Esophagus muscularis mucosa (tissue), 4 donors: ENCODE results near the gene ZNF184. TPM values are rescaled to one million over a fixed set of nuclear protein-coding genes. Genes with fewer than 3 reads are reported as not detected.
A peak's percentile ranks its signal among the peaks of the same experiment; 100 is the strongest.

ENCODE experiments used
- DNase-seq: peaks from one replicate; pipeline ENCODE4 v3.0.0-alpha.2; 2017; ENCODE audit errors: extremely low spot score
- H3K27ac ChIP-seq, 4 donors: fragments of 200-600 bp; sonication (generic); replicated peaks in 1 of 4; 1 replicate in 3 of 4; 2 replicates in 1 of 4; pipeline ENCODE4 v1.5.1; 2016 to 2019; ENCODE audit warnings: mild to moderate bottlenecking in 1 of 4
- H3K27me3 ChIP-seq, 4 donors: fragments of 200-600 bp; sonication (generic); one replicate each; pipeline versions ENCODE4 v1.5.1 to v1.6.0; 2016 to 2019
- H3K36me3 ChIP-seq, 4 donors: fragments of 200-600 bp; sonication (generic); one replicate each; pipeline ENCODE4 v1.5.1; 2016 to 2019
- H3K4me1 ChIP-seq, 4 donors: fragments of 200-600 bp; sonication (generic); one replicate each; pipeline ENCODE4 v1.5.1; 2016 to 2019
- H3K4me3 ChIP-seq, 4 donors: fragments of 200-600 bp; sonication (generic); 1 replicate in 2 of 4; 2 replicates in 2 of 4; pipeline ENCODE4 v1.5.1; 2016 to 2019; ENCODE audit warnings: mild to moderate bottlenecking in 4 of 4, moderate library complexity in 1 of 4
- H3K9me3 ChIP-seq, 4 donors: fragments of 200-600 bp; sonication (generic); 1 replicate in 3 of 4; 2 replicates in 1 of 4; pipeline ENCODE4 v1.5.1; 2016 to 2019
- CTCF ChIP-seq, 3 experiments: fragments of 200-600 bp in 2 of 3; fragments of 450-650 bp in 1 of 3; sonication (generic) in 2 of 3; IDR thresholded peaks; one replicate each; pipeline ENCODE4 v1.5.1; 2017 to 2019; ENCODE audit warnings: antibody characterized with exemption in 3 of 3, mild to moderate bottlenecking in 2 of 3, moderate library complexity in 1 of 3
- EP300 ChIP-seq: sonication (generic); formaldehyde crosslinking; IDR thresholded peaks from one replicate; pipeline ENCODE4 v1.6.1; 2017; ENCODE audit warnings: antibody characterized with exemption
- POLR2A ChIP-seq: fragments of 450-650 bp; IDR thresholded peaks from one replicate; pipeline ENCODE4 v1.6.1; 2017; ENCODE audit warnings: antibody characterized with exemption, moderate library complexity, mild to moderate bottlenecking, low read depth
- POLR2AphosphoS5 ChIP-seq, 2 donors: sonication (generic); formaldehyde crosslinking; IDR thresholded peaks; one replicate each; pipeline ENCODE4 v1.6.1; 2017; ENCODE audit warnings: antibody characterized with exemption in 2 of 2
- WGBS: methylation state at CpG from one replicate; pipeline ENCODE4 v1.1.5; 2018; 5-methylcytosine and 5-hydroxymethylcytosine counted together
- intact Hi-C: fragments of 100-400 bp; cut with DNase I; formaldehyde crosslinking; loops from one replicate; pipeline ENCODE4 v1.15.1; 2023
- total RNA-seq, 4 donors: library from RNA; depleted of rRNA; stranded (reverse); fragments of >200 nt; gene quantifications; one replicate each; pipeline versions ENCODE4 v1.1.0 to v1.2.1, GENCODE V29; 2016

Gene ZNF184
- total RNA-seq, 4 donors from 2014 or later: 3.0 to 6.7 (median 5.9) TPM

GRCh38 chr6:27422651-27423332, 50.1 kb downstream of the ZNF184 start:
- Histone ChIP-seq H3K4me1 (no peaks in the 10 kb centered on the region), H3K27ac (no peak overlapping the region), H3K27me3 (no peaks in the 10 kb centered on the region), H3K4me3 (peak overlapping the region in 1 of 4 donors; percentile 27), H3K9me3 (peaks cover 0 to 9% (median 0%) of the 10 kb centered on the region in 4 donors), H3K36me3 (no peaks in the 10 kb centered on the region)
- intact Hi-C loops: no loop called here
- 59% methylated on average over 32 of the region's 32 CpGs for WGBS
- DNase-seq: no peak
- no peak for TF ChIP-seq POLR2AphosphoS5 (IDR thresholded peaks at IDR 0.05)
- no peak for TF ChIP-seq CTCF (IDR thresholded peaks at IDR 0.05)
- no peak for TF ChIP-seq EP300
- no peak for TF ChIP-seq POLR2A

GRCh38 chr6:27419363-27419762, 53.5 kb downstream of the ZNF184 start:
- no peak for DNase-seq
- Histone ChIP-seq H3K9me3 (peaks cover 0 to 9% (median 0%) of the 10 kb centered on the region in 4 donors), H3K36me3 (no peaks in the 10 kb centered on the region), H3K4me1 (no peaks in the 10 kb centered on the region), H3K4me3 (no peak overlapping the region), H3K27me3 (no peaks in the 10 kb centered on the region), H3K27ac (no peak overlapping the region)
- TF ChIP-seq CTCF (IDR thresholded peaks at IDR 0.05): no peak
- no peak for TF ChIP-seq POLR2A
- no peak for TF ChIP-seq EP300
- no peak for TF ChIP-seq POLR2AphosphoS5 (IDR thresholded peaks at IDR 0.05)
- intact Hi-C loops: no loop called here

GRCh38 chr6:27415898-27416297, 57.0 kb downstream of the ZNF184 start:
- WGBS: 74% methylated on average over 2 of the region's 2 CpGs
- no peak for DNase-seq
- Histone ChIP-seq H3K27ac (no peak overlapping the region), H3K4me1 (no peaks in the 10 kb centered on the region), H3K27me3 (no peaks in the 10 kb centered on the region), H3K9me3 (no peaks in the 10 kb centered on the region), H3K4me3 (no peak overlapping the region), H3K36me3 (no peaks in the 10 kb centered on the region)
- no peak for TF ChIP-seq CTCF (IDR thresholded peaks at IDR 0.05)
- intact Hi-C loops: no loop called here

- Histone ChIP-seq H3K4me3 (no peak overlapping the region), H3K27me3 (no peaks in the 10 kb centered on the region), H3K27ac (no peak overlapping the region), H3K9me3 (no peaks in the 10 kb centered on the region), H3K36me3 (no peaks in the 10 kb centered on the region), H3K4me1 (no peaks in the 10 kb centered on the region)
- intact Hi-C loops: no loop called here
- TF ChIP-seq EP300 (no peak), CTCF (IDR thresholded peaks at IDR 0.05) (no peak), POLR2A (no peak), POLR2AphosphoS5 (IDR thresholded peaks at IDR 0.05) (no peak)
- no peak for DNase-seq
- WGBS: 96% methylated on average over 1 of the region's 1 CpG
These were observed 57.9 kb downstream of the ZNF184 start for GRCh38 chr6:27414996-27415395.

- H3K27ac ChIP-seq: no peak overlapping the region
- H3K27me3 ChIP-seq: no peaks in the 10 kb centered on the region
- no peaks in the 10 kb centered on the region for H3K4me1 ChIP-seq
- 86% methylated on average over 4 of the region's 4 CpGs for WGBS
- intact Hi-C loops: no loop called here
- no peaks in the 10 kb centered on the region for H3K9me3 ChIP-seq
- no peaks in the 10 kb centered on the region for H3K36me3 ChIP-seq
- no peak overlapping the region for H3K4me3 ChIP-seq
- TF ChIP-seq POLR2AphosphoS5 (IDR thresholded peaks at IDR 0.05) (no peak), EP300 (no peak), POLR2A (no peak), CTCF (IDR thresholded peaks at IDR 0.05) (no peak)
- no peak for DNase-seq
These were observed 58.6 kb downstream of the ZNF184 start for GRCh38 chr6:27414300-27414699.
